HT1080 (cell line): ENCODE measurements around the gene GSK3B. TPM values are rescaled to one million over a fixed set of nuclear protein-coding genes. Genes with fewer than 3 reads are reported as not detected.
A peak's percentile ranks its signal among the peaks of the same experiment; 100 is the strongest.

ENCODE experiments used
- DNase-seq: peaks from one replicate; pipeline ENCODE4 v3.0.0-alpha.2; 2015; ENCODE audit warnings: low read depth
- total RNA-seq: library from RNA; depleted of rRNA; stranded (reverse); fragments of >200 nt; shearing (Covaris generic); gene quantifications from 2 replicates; pipeline ENCODE4 v1.2.3, GENCODE V29; 2014

GSK3B gene
- total RNA-seq, 1 experiment from 2014 or later = 65.8 TPM

DNA sequence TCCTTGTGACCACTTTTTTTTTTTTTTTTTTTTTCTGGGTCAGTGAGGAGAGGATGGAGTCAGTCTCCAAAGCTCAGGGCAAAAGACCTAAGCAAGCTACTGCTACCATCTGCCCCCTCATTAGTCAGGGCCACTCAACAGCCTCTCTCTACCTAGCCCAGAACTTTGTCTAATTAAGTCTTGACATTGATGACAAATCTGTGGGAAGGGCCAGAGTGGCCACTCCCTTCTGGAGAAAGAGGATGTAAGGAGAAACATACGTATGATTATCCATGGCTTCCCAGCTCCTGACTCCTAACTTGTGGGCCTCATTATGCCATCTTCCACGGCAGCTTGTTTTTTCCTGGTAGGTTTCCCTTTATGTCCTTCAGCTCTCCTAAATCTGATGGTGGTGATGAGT, 274.4 kb downstream of the GSK3B start:
- no peak for DNase-seq

DNA sequence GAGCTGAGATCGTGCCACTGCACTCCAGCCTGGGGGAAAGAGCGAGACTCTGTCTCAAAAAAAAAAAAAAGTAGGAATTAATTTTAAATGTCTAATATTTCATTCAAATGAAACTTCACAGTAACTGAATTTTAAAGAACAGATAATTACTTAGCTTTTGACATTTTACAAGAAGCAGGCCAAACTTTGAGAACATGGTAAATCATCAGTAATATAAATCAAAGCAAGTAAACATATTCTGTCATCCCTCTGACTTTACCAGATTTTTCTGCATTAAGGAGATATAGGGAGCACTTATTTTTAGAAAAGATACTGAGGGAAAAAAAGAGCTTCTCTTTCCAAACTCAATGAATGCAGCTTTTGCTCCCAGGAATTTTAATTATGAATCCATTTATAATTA, 275.3 kb downstream of the GSK3B start:
- no peak for DNase-seq

DNA sequence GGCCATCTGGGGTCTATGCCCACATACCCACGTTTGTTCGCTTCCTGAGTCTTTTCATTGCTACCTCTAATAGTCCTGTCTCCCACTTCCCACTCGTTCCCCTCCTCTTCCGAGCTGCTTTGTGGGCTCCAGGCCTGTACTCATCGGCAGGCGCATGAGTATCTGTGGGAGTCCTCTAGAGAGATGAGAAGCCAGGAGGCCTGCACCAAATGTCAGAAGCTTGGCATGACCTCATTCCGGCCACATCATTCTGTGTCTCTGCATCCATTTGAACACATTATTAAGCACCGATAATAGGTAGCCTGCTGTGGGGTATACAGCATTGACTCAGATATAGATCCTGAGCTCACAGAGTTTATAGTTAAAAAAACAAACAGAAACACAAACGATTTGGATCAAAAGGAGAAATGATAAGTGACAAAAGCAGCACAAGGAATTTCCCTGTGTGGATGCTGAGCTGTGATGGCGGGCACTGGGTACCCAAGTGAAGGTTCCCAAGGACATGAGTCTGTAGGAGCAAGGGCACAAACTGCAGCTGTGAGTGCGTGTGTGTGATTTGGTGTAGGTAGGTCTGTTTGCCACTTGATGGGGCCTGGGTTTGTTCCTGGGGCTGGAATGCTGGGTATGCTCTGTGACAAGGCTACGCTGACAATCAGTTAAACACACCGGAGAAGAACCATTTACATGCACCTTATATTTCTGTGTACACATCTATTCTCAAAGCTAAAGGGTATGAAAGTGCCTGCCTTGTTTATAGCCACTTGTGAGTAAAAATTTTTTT, 276.5 kb downstream of the GSK3B start:
- no peak for DNase-seq

DNA sequence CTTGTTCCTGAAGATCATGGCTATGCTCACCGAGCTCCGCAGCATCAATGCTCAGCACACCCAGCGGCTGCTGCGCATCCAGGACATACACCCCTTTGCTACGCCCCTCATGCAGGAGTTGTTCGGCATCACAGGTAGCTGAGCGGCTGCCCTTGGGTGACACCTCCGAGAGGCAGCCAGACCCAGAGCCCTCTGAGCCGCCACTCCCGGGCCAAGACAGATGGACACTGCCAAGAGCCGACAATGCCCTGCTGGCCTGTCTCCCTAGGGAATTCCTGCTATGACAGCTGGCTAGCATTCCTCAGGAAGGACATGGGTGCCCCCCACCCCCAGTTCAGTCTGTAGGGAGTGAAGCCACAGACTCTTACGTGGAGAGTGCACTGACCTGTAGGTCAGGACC, 277.2 kb downstream of the GSK3B start:
- no peak for DNase-seq

DNA sequence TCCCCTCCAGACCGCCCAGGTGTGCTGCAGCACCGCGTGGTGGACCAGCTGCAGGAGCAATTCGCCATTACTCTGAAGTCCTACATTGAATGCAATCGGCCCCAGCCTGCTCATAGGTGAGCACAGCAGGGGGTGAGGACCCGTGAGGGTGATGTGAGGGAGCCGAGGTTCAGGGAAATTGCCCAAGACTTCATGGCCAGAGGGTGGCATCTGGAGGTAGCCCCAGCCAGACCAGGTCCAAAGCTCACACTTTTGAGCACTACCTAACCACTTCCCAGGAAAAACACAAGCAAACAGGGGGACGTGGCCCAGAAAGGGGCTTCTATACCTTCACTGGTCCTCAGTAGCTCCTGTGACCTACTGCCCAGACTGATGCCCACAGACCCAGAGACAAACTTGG, 278.5 kb downstream of the GSK3B start:
- DNase-seq = no peak

DNA sequence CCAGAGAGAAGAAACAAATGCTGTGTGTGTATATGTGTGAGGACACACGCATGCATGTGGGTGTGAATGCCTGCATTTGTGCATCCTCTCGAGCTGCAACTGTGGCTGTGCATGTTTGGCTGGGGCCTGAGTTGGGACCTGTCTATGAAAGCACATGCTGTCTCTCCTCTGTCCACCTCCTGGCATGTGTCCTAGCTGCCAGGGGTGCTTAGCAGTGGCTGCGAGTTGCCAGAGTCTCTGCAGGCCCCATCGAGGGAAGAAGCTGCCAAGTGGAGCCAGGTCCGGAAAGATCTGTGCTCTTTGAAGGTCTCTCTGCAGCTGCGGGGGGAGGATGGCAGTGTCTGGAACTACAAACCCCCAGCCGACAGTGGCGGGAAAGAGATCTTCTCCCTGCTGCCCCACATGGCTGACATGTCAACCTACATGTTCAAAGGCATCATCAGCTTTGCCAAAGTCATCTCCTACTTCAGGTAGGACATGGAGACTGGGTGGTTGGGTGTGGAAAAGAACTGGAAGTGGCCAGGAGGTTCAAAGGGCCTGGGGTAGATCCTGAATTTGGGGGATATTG, 281.7 kb downstream of the GSK3B start:
- no peak for DNase-seq

DNA sequence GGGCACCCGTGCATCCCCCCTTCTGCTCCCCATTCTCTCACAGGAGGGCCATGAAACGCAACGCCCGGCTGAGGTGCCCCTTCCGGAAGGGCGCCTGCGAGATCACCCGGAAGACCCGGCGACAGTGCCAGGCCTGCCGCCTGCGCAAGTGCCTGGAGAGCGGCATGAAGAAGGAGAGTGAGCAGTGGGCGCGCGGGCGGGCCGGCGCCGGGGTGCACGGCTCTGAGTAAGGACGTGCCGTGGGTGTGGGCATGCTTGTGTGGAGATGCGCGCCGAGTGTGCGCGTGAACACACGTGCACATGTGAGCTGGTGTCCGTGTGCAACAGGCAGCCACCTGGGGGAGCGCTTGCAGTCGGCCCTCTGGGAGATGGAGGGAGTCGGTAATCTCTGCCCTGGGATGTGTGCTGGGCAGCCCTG, 284.2 kb downstream of the GSK3B start:
- no peak for DNase-seq

DNA sequence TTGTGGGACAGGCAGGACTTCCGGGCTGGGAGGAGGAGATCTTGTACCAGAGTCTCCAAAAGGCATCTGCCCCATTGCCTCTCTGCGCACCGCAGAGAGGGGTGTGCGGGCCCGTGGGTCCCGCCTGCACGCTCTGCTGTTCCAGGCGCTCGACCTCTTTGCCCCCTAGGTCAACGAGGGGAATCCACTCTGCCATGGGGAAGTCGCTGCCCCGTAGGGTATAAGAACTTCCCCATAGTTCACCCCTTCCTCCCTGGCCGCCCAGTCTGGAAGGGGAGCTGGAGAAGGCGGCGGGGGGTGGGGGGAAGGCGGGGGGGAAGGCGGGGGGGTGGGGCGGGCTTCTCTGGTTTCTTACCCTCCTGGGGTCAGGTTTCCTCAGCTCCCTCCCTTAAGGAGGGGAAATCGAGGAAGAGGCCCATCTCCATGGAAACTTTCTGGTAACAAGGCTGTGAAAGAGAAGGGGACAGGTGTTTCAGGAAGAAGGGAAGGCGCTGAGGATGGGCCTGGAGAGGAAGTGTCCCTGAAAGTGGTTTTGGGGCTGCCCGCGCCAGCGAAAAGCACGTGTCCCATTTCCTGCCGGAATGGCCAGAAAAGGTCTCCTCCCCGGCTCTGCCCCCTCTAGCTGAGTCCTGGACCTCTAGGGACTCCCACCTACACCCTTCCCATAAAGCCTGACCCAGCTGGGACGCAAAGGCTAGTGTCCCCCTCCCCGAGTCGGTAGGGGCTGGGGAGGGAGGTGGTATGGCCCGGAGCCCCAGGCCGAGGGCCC, 284.8 kb downstream of the GSK3B start:
- DNase-seq = no peak

DNA sequence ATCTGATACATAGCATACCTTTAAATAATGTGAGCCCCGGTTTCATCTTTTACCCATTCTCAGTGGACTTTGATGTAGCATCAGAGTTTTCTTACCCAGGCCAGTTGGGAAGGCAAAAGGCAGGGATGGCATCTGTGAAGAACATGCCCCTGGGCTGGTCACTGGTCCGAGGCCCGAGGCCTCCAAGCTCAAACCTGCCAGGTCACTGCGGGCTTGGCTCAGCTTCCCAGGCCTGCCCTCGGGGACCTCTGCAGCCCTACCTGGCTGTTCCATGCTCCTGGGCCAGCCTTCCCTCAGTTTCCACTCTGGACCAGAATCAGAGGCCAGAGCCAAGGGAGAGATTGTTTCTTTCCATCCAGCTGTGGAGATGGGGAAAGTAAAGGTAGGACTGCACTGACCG, 285.4 kb downstream of the GSK3B start:
- no peak for DNase-seq

DNA sequence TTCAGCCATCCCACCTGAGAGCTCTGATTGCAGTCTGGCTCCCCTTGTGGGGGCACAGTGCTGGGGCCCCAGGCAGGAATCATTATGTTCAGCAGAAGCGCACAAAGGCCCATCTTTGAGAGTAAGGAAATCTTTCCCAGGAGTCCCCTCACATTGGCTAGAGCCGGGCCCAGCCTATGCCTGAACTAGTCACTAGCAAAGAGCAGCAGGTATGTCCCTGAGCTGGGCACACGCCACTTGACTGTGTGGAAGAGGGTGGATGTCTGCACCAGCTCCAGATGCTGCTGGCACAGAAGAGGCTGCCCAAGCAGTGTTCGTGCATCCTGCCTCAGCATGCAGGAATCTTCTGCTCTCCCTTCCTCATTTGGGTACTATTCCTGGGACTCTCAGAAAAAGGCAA, 286.0 kb downstream of the GSK3B start:
- DNase-seq = no peak

DNA sequence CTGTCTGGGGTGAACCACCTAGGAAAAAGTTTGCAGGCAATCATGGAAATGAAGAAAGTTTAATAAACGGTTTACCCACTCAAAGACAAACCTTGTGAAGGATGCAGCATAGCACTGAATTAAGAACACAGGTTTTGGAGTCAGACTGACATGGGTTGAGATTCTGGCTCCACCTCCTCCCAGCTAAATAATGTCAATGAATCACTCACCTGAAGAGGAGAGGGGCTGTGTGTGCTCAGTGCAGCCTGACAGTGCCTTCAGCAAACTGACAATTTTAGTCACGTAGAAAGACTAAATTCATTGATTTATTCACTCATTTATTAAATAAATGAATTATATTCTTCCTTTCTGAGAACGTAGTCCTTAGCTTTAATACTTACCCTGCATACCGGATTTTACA, 293.4 kb downstream of the GSK3B start:
- no peak for DNase-seq

DNA sequence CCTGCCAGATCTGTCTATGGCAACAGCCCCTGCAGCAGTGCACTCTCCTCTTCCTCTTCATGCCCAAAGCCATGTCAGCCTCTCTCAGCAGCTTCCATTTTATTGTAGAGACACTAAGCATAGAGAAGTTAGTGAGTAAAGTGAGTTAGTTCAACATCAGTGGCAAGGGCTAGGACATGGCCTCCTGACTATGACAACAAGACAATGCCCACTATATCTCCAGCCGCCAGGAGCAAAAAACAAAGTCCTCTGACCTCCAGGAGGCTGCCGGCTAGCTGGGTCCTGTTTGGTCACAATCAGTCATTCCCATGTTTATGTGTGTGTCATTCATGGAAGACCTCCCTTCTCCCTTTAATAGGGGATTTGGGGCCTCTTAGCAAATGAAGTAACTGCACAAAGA, 297.5 kb downstream of the GSK3B start:
- no peak for DNase-seq

DNA sequence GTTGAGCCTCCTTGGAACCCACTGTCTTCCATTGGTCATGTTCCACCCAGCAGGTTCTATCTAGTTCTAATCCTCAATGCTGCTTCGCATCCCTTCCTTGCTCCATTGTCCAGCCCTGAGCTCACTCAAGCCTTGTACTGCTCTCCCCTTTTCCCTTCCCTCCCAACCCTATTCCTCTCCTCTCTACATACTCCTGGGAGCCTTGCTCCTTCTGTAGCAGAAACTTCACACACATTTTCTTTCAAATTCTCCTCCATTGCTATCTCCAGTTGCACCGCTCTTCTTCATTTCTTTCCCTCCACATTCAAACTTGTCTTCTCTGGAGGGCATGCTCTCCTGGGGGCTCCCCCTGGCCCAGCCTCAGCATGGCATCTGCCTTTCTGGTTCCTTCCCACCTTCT, 297.9 kb downstream of the GSK3B start:
- DNase-seq = no peak

DNA sequence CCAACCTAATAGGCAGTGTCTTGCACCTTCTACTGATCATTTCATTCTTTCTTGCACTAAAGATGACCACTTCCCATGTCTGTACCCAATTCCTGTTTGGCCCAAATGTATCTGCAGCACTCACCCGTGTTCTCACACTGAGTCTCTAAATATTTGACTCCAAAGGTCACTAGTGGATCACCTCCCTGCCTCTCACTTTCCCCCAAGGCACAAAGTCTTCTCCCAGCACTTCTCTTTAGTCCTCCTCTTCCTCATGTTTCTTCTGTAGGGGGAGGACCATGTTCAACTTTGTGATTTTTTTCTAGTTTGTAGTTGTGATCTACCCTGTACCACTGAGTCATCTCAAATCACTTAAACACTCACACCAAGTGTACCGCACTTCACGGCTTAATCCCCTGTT, 298.4 kb downstream of the GSK3B start:
- no peak for DNase-seq

DNA sequence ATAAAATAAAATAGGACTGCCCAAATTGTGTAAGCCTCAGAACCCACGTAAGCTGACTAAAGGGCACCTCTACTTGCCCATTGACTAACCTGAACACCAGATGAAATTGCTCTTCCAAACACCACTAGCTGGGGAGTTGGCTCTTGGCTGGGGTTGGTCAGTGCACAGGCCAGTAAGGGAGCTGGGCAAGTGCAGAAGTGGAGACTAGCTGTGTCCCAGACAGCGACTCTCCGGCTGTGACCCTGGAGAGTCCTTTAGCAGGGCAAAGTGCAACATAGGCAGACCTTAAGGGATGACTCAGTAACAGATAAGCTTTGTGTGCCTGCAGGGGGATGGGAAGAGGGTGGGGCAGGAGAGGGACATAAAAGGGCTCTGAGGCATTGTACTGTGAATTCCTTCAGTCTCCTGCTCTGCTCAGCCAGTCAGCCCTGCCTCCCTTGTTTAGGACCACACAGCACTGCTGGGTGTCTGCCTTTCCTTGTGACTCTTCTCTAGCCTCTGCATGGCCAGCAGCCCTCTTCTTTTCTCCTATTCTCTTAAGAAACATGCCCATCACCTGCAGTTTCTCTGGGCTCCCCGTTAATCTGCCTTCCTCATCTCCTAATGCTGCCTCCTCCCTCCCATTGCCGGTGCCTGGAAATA, 299.2 kb downstream of the GSK3B start:
- DNase-seq = peak; percentile 48

DNA sequence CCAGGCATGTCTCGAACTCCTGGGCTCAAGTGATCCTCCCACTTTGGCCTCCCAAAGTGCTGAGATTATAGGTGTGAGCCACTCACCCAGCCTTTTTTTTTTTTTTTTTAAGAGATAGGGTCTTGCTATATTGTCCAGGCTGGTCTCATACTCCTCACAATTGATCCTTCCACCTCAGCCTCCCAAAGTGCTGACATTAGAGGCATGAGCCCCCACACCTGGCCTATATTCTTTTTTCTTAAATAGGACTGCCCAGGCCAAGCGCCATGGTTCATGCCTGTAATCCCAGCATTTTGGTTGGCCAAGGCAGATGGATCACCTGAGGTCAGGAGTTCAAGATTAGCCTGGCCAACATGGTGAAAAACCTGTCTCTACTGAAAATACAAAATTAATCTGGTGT, 299.8 kb downstream of the GSK3B start:
- no peak for DNase-seq

DNA sequence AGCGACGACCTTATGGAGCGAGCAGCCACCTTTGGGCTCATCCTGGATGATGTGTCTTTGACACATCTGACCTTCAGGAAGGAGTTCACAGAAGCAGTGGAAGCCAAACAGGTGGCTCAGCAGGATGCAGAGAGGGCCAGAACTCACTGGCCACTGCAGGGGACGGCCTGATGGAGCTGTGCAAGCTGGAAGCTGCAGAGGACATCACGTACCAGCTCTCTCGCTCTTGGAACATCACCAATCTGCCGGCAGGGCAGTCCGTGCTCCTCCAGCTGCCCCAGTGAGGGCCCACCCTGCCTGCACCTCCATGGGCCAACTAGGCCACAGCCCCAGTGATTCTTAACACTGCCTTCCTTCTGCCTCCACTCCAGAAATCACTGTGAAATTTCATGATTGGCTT, 302.0 kb downstream of the GSK3B start:
- DNase-seq = no peak

DNA sequence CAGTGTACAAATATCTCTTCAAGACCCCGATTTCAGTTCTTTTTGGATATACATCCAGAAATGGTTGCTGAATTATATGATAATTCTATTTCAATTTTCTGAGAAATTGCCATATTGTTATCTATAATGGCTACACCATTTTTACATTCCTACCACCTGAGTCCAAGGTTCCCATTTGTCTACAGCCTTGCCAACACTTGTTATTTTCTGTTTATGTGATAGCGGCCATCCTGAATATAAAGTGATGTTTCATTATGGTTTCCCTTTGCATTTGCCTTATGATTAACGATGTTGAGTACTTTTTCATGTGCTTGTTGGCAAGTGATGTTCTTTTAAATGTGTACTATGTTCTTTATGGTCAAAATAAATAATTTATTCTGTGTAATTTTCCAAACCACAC, 303.9 kb downstream of the GSK3B start:
- no peak for DNase-seq

DNA sequence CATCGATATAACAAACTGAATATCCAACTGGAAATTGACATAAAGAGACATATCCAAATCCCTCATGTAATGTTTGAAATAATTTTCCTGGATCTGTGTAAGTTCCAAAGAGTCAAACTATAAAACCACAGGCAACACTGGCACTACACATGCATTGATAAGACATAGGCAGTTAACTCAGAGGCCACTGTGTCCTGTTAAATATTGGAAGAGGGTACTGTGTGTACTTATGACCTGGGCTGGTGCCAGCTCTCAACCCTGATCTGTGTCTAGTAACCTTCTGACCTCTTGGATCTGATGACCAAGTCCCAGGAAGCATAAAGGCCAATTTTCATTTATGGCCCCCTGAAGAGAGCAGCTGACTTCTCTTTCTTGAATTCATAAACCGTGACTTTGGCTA, 307.8 kb downstream of the GSK3B start:
- DNase-seq = no peak

DNA sequence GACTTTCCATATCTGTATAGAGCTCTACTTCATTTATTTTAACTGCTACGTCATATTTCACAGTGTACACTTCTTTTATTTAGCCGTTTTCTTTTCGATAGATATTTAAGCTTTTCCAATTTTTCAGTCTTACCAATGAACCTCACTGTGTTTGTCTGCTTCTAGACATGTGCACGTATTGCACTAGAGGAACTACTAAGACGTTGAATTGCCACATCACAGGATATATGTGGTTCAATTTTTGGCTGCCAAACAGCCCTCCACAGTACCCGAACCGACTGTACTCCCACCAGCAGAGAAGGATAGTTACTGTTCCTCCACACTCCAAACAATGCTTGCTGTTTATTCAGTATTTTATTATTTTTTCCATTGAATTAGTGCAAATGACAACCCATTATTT, 310.4 kb downstream of the GSK3B start:
- no peak for DNase-seq

DNA sequence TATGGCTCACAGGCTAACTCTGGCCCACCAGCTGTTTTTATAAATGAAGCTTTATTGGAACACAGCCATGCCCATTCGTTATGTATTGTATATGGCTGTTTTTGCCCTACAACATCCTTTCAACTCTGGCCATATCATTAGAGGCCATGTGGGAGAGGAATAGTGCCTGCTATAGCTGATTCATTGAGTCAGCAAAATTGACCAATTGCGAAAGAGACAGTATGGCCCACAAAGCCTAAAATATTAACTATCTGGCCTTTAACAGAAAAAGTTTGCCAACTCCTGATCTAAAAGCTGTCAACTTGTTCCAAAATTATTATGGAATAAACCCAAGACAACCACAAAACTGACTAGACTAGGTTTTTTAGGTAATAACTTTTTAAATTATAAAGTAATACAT, 311.0 kb downstream of the GSK3B start:
- no peak for DNase-seq

DNA sequence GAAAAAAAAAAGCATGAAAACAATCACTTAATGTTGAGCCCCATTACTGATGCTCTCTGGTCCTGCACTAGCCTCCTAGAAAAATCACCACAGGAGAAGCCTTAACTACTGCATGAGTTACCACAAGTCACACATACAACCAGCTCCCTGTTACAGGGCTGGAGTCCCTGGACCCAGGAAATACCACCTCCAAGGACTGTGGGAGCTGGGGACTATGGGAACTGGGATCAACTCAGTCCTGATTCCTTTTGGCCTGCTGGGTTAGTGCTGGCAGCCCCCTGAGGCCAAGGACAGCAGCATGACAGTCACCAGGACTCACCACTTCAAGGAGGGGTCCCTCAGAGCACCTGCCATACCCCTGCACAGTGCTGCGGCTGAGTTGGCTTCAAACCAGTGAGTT, 311.8 kb downstream of the GSK3B start:
- DNase-seq = no peak
